ENCODE data around the gene ANKRD23. TPM values are rescaled to one million over a fixed set of nuclear protein-coding genes. Genes with fewer than 3 reads are reported as not detected.

Gene ANKRD23
- total and polyA plus RNA-seq, 2 of the 13 experiments (the other 11 are each of a cell fraction or from before 2014, with no cell fraction given) = 1.5 to 1.6 TPM

GRCh38 chr2:96816127-96816835 is 27.5 kb downstream of the ANKRD23 start, which contains the start of gene CNNM3 (continued):
- TF ChIP-seq TFDP1 (CRISPR knock-in tag; IDR thresholded peaks at IDR 0.05; ENCODE audit: borderline replicate concordance) (peak; percentile 83; the same call in 1 of the 2 replicates), ATF3 (CRISPR knock-in tag; IDR thresholded peaks at IDR 0.05) (0 out of 2 replicates have a peak, but pooled peaks have one; percentile 48), RAD21 (CRISPR knock-in tag; IDR thresholded peaks at IDR 0.05) (peak; percentile 27), ZMYM3 (CRISPR knock-in tag; IDR thresholded peaks at IDR 0.05) (no peak), ZNF562 (CRISPR knock-in tag; IDR thresholded peaks at IDR 0.05; ENCODE audit: borderline replicate concordance) (no peak), ZNF776 (CRISPR knock-in tag; IDR thresholded peaks at IDR 0.05) (peak; percentile 89), DMTF1 (CRISPR knock-in tag; IDR thresholded peaks at IDR 0.05) (0 out of 2 replicates have a peak, but pooled peaks have one; percentile 60), ZNF430 (CRISPR knock-in tag; IDR thresholded peaks at IDR 0.05) (peak; percentile 71), SMARCC2 (IDR thresholded peaks at IDR 0.05) (no peak), EEA1 (CRISPR knock-in tag; IDR thresholded peaks at IDR 0.05; ENCODE audit: borderline replicate concordance) (peak; percentile 85), KDM2A (CRISPR knock-in tag; IDR thresholded peaks at IDR 0.05; ENCODE audit: borderline replicate concordance, low read depth) (peak; percentile 87), DRAP1 (CRISPR knock-in tag; IDR thresholded peaks at IDR 0.05) (peak; percentile 69), ZBTB4 (CRISPR knock-in tag; IDR thresholded peaks at IDR 0.05; ENCODE audit: borderline replicate concordance) (no peak), NR2F6 (IDR thresholded peaks at IDR 0.05) (no peak), NR2F6 (CRISPR knock-in tag; IDR thresholded peaks at IDR 0.05) (0 out of 2 replicates have a peak, but pooled peaks have one; percentile 11), ATF1 (CRISPR knock-in tag; IDR thresholded peaks at IDR 0.05) (no peak), ZNF282 (IDR thresholded peaks at IDR 0.05; ENCODE audit: partially characterized antibody) (no peak), LBX2 (CRISPR knock-in tag; IDR thresholded peaks at IDR 0.05; ENCODE audit: borderline replicate concordance) (0 out of 2 replicates have a peak, but pooled peaks have one; percentile 46), HOXD1 (CRISPR knock-in tag; IDR thresholded peaks at IDR 0.05) (peak; percentile 78; the same call in 1 of the 2 replicates), XRCC5 (optimal IDR thresholded peaks at IDR 0.05; ENCODE audit: low read length) (peak; percentile 56), ZNF678 (CRISPR knock-in tag; IDR thresholded peaks at IDR 0.05) (peak; percentile 84; the same call in 1 of the 2 replicates), BRD4 (CRISPR knock-in tag; IDR thresholded peaks at IDR 0.05) (0 out of 2 replicates have a peak, but pooled peaks have one; percentile 30), ZFP36L1 (CRISPR knock-in tag; IDR thresholded peaks at IDR 0.05) (peak; percentile 91)

Measured in HepG2 (cell line).